Measurements from ENCODE around the gene NCBP1.

The NCBP1 gene

GRCh38 chr9:97722331-97722730 is 88.7 kb downstream of the NCBP1 start:
- DNase-seq (ENCODE audit: low spot score), result no peak
- TF ChIP-seq CTCF (IDR thresholded peaks at IDR 0.05; ENCODE audit: extremely low read depth, insufficient read depth, missing control alignments), result no peak
- in situ Hi-C loops (cut with MboI; ENCODE audit: low pct_unique_long_range_greater_than_20kb, low sequenced_read_pairs, unreplicated experiment), result no loop called here
